GM19438 (cell line): ENCODE results near the gene MAPK6.
A peak's percentile ranks its signal among the peaks of the same experiment; 100 is the strongest.

ENCODE experiments used
- ATAC-seq: cut with Tn5 transposase; IDR thresholded peaks from one replicate; pipeline ENCODE4 v1.9.1; 2021; ENCODE audit warnings: low read depth; ENCODE audit not compliant: unreplicated experiment

Gene MAPK6

DNA sequence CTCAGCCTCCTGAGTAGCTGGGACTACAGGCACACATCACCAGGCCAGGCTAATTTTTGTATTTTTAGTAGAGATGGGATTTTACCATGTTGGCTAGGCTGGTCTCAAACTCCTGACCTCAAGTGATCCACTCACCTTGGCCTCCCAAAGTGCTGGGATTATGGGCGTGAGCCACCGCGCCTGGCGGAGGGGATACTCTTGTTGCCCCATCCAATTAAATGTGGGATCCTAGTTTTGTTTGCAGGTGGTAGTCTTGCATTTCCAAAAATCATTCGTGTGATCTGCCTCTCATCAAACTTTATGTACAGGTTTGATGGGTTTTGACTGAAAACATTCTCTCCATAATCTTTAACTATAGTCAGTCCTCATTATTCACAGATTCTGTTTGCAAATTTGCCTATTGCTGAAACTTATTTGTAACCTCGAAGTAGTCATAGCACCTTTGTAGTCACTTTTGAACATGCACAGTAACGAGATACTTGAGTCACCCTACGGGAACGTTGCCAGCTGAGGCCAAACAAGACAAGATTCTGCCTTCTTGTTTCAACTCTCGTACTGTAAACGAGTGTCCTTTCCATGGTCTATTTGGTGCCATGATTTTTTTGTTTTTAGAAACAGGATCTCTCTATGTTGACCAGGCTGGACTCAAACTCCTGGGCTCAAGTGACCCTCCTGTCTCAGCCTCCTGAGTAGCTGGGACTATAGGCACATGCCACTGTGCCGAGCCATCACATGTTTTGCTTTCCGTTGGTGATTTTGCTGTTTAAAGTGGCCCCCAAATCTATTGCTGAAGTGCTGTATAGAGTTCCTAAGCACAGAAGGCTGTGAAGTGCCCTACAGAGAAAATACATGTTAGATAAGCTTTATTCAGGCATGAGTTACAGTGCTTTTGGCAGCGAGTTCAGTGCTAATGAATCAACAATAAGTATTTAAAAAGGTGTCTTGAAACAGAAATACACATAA lies 8.1 kb upstream of the MAPK6 start:
- ATAC-seq, result no peak

DNA sequence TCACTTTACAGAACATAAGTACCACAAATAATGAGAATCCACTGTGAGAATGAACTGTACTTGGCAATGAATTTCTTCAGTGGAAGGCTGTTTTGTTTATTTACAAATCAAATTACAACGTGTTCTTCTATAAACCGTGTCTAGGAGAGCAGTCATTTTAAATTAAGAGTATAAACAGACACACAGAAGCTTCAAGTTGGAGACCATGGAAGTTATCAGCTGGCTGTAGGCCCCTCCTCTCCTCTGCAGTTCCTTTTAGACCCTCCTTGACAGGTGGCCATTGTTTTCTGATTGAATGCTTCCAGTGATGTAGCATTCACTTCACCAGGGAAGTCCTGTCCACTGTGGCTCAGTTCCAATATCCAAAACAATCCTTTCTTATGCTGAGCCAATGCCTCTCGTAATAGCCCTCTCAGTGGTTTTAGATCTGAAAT lies 7.3 kb upstream of the MAPK6 start:
- ATAC-seq, result no peak

DNA sequence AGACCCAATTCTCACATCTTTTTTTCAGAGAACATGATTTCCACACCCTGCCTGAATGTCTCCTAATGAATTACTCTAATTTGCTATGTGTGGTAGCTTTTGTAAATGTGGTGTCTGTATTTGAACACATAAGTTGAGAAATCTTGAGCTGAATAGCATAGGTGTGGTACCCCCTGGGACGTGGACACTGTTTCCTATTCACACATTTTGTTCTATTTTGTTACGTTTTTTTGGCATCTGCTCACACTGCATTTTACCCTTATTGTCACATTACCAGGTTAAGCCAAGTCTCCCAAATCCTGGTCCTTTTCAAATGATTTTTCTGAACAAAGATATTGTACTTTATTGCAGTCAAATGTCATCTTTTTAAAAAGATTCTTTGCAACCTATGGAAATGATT lies 6.8 kb upstream of the MAPK6 start:
- no peak for ATAC-seq

DNA sequence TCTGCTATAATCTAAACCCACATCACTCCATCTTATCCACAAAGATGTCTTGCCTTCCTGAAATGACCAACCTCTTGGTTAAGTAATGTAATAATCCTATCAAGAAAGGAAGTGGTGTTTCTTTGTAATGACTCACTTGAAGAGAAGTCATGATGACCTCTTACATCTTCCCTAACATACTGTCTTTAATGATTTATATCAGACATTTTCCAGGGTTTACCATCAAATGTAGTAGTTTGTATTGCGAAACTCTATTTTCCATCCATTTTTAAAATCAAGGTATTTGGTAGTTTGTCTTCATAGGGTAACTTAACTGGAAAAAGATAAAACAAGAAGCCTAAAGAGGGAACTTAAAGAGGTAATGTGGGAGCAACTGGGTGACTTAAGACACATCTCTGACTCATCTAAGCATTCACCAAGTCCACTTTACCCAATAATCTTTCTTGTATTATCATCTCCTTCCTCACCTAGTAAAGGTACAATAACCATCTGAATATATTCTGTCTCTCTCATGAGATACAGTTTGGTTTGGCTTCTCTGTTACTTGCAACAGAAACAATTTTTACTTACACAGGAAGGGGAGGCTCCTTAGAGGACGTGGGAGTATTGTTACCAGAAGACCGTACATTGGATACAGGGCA lies 5.7 kb upstream of the MAPK6 start:
- no peak for ATAC-seq

DNA sequence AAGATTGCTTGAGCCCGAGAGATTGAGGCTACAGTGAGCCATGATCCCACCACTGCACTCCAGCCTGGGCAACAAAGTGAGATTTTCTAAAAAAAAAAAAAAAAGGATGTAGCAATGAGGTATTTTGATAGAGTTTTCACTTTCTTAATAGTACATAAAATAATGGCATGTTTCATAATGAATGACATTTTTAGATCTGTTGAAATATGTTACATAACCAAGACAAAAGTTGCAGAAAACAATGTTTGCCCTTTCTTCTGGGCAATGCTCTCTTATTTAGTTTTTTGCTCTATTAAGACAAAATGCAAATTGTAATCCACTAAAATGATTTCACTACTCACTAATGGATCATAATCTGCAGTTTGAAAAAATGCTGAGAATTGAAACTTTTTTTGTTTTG lies 4.4 kb upstream of the MAPK6 start:
- ATAC-seq, result no peak

DNA sequence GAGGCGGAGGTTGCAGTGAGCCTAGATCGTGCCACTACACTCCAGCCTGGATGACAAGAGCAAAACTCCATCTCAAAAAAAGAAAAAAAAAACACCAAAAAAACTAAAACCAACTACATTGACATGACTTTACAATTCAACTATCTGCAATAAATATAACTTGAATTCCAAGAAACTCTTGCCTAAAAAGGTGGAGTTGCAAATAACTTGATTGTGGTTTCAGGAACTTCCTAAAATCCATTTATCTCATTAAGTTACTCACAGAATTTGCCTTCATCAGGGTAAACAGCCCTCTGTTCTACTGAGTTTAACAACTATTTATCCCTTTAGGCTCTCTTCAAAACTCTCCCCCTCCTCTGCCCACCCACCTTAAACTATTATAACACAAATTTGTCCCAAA lies 2.7 kb upstream of the MAPK6 start:
- ATAC-seq, result no peak

DNA sequence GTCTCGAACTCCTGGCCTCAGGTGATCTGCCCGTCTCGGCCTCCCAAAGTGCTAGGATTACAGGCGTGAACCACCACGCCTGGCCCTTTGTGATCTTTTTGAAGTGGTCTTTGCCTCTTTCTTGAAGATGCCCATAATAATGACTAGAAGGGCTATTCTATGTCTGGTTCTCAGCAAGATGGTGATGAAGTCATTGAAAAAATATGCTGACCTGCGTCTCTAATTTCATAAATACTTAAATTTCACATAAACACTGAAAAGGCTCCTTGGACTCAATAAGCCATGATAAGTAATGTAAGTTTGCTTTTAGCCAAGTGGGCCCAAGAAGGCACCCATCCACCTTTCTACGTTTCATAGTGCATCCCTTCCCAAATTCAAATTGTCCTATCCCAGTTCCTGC lies 775 bp upstream of the MAPK6 start:
- no peak for ATAC-seq

DNA sequence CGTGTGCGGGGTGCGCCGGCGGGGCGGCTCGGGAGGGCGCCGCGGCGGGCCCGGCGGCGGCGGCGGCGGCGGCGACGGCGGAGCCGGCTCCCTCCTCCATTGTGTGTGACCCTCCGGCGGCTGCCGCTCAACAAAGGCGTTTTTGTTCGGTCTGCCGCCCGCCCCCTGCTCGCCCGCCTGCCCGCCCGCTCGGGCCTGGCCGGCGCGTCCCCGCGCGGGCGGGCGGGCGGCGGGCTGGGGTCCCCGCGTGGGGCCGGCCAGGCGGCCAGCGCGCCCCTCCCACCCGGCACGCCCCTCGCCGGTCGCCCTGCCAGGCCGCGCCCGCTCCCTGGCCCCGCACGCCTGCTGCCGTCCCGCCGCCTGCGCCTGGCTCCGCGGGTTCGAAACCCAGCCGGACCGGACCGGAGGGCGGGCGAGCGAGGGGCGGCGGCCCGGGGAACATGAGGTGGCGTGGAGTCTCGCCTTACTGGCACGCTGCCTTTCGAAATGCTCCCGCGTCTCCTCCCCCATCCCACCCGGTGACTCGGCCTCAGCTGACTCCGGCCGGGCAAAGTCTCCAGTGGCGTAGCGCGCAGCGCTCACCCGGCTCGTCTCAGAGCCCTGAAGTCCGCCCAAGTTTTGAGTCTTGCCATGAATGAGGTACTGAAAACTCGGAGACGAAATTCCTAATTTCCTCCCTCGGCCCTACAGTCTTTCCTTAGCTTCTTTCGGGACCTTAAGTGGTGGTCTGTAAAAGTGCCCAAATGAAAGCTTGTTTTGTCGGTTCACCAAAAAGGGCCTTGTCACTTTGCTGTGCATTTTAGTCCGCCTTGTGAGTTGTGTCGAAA lies 588 bp downstream of the MAPK6 start:
- ATAC-seq, result peak; percentile 46

DNA sequence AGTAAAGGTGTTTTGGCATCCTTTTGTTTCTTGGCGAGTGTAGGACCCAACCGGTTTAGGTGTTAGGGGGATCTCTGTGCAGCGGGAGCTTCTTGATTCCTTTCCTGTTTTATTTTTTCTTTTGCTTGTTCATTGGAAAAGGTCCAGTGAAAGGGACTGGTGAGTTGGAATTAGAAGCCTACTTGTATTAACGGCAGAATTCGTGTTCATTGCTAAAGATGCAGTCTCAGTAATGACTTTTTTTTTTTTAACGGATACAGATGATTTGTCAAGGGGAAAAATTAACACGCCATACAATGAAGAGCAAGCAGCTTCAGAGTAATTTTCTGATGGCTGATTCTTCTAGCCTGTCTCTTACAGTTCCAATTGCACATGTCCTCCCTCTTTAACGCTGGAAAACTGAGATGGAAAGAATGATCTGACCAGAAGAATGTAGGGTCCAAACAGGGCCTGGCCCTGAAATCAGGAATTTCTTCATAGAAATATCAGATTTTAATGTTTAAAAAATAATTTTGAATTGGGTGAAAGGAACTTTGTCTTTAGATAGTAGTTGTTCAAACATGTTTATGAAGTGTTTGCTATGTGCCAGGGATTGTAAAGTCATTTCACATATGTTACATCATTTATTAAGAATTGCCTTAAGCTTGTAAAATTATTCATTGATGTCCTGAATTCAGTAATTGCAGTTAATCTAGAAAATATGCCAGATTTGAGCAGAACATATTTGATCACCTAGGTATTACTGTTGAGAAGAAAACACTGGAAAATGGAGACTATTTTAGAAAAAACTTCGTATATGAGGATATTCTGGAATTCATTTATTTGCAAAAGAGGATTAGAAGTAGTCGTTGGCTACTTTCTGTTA lies 1.4 kb downstream of the MAPK6 start:
- ATAC-seq, result no peak

DNA sequence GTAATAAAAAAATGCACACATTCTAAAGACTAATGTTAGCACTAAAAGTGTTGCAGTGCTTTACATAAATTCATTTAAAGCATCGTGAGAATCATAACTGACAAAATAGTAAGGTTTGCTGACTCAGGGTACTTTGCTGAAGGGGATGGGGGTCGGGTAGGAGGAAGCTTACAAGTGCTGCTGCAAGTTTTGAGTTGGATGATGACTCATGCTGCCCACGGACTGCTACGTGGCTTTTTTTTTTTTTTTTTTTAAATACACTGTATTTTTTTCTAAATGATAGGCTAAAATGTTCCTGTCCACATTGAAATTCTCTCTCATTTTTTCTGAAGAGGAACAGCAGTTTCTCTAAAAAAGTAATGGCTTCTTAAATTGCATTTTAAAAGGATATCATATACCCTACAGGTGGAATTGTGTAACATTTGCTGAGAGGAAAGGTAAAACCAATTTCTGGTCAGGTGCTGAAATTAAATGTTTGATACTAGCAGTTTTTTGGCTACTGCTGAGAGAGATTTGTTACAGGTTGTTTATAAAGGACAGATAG lies 2.2 kb downstream of the MAPK6 start:
- ATAC-seq, result no peak

DNA sequence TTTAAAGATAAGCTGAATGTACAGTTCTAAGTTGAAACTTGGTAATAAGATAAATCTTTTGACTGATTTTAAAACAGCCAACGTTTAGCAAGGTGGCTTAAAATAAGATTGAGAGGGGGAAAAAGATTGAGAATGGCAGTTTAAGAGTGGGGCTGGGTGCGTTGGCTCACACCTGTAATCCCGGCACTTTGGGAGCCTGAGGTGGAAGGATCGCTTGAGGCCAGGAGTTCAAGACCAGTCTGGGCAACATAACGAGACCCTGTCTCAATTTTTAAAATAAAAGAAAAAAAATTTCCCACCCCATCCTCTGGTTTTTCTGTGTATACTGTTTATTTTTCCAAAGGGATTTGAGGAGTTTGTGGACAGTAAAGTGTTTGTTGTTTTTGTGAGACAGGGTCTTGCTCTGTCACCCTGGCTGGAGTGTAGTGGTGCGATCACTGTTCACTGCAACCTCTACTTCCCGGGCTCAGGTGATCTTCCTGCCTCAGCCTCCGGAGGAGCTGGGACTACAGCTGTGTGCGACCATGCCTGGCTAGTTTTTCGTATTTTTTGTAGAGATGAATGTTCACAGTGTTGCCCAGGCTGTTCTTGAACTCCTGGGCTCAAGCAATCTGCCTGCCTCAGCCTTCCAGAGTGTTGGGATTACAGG lies 3.0 kb downstream of the MAPK6 start:
- ATAC-seq, result no peak

DNA sequence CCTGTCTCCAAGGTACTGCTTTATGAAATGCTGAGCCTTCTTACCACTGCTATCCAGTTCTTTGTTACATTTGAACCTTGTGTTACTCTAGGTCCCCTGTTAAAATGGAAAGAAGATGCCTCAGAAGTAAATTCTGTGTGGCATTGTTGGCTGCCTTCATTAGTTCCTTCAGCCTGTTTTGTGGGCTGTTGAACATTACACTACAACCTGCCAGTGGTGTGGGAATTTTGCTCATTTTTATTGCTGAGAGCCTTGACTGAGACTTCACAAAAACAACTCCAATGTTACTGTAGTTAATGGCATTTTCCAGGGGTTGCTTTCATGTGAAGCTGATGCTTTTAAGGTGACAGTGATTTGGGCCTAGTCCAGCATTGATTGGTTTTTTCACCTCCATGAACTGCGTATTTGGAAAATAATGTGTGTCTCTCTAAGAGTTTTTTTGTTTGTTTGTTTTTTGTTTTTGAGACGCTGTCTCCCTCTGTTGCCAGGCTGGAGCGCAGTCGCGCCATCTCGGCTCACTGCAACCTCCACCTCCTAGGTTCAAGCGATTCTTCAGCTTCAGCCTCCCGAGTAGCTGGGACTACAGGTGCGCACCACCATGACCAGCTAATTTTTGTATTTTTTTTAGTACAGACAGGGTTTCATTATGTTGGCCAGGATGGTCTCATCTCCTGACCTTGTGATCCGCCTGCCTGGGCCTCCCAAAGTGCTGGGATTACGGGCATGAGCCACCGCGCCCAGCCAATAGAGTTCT lies 4.3 kb downstream of the MAPK6 start:
- no peak for ATAC-seq

DNA sequence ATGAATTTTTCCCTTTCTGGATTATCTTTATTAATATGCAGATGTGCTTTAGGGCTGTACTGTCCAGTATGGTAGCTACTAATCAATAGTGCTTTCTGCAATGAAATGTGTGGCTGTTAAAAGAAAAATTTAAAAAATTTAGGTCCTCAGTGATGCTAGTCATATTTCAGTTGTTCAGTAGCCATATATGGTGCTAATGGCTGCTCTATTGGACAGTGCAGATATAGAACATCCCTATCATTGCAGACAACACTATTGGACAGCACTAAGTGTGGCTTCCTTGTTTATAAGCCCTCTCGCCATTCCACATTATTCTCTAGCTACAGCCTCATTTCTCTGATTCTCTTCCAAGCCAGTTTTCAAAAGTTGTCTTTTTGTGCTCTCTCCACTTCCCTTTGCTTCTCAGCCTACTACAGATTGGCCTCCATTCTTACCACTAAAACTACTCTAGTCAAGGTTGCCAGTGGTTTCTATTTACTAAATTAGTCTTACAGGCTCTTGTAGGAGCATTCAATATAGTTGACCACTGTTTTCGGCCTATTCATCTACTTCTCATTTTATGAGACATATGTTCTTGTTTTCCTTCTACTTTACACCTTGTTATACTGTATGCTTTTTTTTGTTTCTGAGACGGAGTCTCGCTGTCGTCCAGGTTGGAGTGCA lies 9.5 kb downstream of the MAPK6 start:
- no peak for ATAC-seq

DNA sequence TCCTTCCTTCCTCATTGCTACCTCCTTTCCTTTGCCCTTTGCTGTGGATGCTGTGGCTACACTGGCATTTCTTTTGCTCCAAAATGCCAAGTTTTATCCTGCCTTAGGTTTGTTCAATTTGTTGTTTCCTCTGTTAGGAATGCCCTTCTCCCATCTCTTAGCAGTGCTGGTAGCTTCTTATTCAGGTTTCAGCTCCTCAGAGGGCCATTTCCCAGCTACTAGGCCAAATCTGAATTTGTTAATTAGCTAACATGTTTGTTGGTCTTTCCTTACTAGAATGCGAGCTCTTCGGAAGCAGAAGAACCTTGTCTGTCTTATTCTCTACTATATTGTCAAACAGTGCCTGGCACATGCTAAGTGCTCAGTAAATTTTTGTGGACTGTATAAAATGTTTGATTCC lies 11.0 kb downstream of the MAPK6 start:
- no peak for ATAC-seq

DNA sequence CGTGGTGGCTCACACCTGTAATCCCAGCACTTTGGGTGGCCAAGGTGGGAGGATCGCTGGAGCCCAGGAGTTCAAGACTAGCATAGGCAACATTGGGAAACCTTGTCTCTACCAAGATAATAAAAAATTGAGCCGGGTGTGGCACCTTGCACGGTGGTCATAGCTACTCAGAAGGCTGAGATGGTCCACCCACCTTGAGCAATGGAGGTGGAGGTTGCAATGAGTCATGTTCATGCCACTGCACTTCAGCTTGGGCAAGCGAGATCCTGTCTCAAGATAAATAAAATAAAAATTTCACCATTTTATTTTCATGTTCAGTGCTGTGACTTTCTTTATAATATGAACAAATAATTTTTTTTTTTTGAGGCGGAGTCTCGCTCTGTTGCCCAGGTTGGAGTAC lies 12.5 kb downstream of the MAPK6 start:
- no peak for ATAC-seq

DNA sequence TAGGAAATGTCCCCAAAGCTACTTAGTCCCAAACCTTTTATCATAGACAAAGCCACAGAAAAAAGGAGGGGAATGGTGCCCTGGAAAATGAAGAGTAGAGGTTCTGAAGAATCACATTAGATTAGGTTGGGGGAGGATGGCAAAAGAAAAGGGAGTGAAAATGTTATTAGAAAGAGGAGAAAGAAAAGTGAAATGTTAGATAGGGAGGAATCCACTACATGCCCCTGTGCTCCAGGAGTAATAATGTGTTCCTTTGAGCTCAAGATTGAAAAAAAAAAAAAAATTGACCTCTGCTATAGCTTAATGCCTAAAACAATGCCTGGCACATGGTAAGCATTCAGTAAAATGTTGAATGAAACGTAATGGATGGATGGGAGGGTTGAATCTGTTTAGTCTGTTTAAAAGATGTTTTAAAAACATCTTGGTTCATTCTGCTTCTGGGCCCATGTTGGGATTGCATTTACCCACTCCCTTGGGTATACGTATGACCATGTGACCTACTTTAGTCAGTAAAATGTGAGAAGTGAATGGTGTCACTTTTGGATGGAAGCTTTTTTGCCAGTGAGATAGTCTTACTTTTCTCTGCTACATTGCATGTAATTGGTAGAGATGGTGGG lies 19.0 kb downstream of the MAPK6 start:
- ATAC-seq, result no peak

DNA sequence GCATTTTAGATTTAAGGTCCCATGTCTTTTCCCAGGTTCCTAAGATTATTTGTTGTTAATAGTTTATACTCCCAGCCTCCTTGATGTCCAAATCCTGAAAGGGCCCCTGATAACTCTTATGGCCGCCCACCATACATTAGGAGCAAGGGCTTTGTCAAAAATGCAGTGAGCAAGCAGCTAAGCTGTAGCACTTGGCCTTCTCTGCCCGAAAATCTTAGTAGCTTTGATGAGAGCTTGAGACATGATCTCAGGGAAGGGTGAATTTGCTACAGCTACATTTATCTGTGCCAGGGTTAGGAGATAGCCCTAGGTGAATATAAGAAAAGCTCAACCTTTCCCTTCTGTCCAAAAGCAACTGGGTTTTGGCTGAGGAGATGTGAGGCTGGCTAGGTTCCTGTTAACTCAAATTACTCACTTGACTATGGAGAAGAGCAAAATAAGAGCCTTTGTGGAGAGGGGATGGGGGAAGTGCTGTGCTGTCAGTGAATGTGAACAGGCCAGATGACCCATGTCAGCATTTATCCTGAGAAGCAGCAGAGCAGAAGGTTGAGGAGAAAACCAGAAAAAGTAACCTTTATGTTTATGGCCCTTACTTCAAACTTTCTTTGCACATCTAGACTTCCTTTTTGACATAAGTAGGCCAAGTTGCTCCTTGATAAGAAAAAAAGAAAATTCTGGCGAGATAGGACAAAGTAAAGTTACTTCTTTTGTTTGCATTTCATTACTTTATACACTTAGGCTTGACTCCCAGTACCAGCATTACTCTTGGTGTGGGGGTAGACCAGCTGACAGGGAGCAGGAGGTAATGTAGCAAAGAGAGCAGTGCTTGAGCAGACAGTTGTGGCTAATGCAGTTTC lies 21.1 kb downstream of the MAPK6 start:
- ATAC-seq, result no peak
